ENCODE data around the gene CDKAL1. TPM values are rescaled to one million over a fixed set of nuclear protein-coding genes. Genes with fewer than 3 reads are reported as not detected.
"Not testable (repeated sequence)": the region's sequence is repeated elsewhere in the genome, so short reads cannot be mapped to it uniquely, and the experiment has no call there.

CDKAL1 gene
- total RNA-seq, 4 donors from 2014 or later: 11.8 to 21.4 (median 13.8) TPM

DNA sequence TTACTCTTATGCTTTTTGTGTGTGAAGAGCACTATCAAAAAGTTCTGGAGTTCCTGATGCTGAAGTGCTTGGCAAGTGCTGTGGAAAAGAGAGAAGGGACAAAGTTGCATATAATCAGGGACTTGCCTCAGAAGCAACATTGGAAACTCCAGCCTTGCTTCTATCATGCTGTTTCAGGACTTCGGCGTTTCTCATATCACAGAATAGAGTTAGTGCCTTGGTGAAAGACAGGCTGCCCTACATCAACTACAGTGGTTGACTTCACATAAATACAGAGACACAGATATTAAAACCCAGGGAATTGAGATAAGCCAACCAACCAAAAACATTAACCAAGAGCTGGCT, 36.2 kb upstream of the CDKAL1 start:
- no peak for ATAC-seq (ENCODE audit: low FRiP score)
- TF ChIP-seq, protein P1, sequence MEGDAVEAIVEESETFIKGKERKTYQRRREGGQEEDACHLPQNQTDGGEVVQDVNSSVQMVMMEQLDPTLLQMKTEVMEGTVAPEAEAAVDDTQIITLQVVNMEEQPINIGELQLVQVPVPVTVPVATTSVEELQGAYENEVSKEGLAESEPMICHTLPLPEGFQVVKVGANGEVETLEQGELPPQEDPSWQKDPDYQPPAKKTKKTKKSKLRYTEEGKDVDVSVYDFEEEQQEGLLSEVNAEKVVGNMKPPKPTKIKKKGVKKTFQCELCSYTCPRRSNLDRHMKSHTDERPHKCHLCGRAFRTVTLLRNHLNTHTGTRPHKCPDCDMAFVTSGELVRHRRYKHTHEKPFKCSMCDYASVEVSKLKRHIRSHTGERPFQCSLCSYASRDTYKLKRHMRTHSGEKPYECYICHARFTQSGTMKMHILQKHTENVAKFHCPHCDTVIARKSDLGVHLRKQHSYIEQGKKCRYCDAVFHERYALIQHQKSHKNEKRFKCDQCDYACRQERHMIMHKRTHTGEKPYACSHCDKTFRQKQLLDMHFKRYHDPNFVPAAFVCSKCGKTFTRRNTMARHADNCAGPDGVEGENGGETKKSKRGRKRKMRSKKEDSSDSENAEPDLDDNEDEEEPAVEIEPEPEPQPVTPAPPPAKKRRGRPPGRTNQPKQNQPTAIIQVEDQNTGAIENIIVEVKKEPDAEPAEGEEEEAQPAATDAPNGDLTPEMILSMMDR (IDR thresholded peaks at IDR 0.05): no peak
- DNase-seq (ENCODE audit: low spot score): no peak

DNA sequence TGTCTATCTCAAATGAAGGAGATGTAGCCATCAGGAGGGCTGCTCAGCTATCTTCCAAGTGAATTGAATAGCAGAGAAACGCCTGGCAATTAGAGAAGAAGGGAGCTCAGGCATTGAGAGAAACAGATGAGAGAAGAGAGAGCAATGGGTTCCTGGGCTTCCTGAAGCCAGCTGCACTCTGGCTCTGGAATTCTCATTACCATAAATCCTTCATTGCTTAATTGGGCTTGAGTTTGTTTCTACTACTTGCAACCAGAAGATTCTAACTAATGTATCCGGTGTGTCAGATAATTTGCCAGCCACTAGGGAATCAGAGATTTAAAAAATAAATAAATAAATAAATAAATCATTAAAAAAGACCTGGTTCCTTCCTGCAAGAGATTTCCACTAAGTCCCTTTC, 25.0 kb upstream of the CDKAL1 start:
- ATAC-seq (ENCODE audit: low FRiP score): no peak
- no peak for DNase-seq (ENCODE audit: low spot score)
- TF ChIP-seq, protein P1 (IDR thresholded peaks at IDR 0.05): no peak

DNA sequence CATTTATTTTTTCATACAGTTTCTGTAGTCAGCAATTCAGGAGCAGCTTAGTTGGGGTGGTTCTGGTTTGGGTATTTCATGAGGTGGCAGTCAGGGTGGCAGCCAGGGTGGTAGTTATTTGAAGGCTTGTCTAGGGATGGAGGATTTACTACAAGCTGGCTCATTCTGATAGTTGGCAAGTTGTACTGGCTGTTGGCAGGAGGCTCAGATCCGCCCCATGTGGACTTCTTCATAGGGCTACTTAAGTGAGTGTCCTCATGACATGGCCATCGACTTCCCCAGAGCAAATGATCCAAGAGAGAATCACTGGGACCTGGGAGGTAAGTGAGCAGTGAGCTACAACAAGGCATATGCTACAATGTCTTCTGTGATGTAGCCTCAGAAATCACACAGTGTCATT, 22.4 kb upstream of the CDKAL1 start:
- no peak for DNase-seq (ENCODE audit: low spot score)
- TF ChIP-seq, protein P1 (IDR thresholded peaks at IDR 0.05): no peak
- no peak for ATAC-seq (ENCODE audit: low FRiP score)

DNA sequence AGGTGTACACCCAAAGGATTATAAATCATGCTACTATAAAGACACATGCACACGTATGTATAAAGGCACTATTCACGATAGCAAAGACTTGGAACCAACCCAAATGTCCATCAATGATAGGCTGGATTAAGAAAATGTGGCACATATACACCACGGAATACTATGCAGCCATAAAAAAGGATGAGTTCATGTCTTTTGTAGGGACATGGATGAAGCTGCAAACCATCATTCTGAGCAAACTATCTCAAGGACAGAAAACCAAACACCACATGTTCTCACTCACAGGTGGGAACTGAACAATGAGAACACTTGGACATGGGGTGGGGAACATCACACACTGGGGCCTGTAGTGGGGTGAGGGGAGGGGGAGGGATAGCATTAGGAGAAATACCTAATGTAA, 9.0 kb upstream of the CDKAL1 start:
- ATAC-seq (ENCODE audit: low FRiP score); DNase-seq (ENCODE audit: low spot score): not testable (repeated sequence)

DNA sequence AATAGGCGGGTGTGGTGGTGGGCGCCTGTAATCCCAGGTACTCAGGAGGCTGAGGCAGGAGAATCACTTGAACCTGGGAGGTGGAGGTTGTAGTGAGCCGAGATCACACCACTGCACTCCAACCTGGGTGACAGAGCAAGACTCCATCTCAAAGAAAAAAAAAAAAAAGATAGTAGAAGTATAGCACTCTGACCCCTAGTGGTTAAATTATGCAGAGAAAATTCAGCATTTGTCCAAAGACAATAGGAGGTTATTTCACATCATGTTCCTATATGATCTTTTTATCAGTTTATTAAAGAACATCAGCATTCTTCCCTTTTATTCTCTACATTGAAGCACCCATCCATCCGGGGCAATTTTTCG, 5.2 kb upstream of the CDKAL1 start:
- DNase-seq (ENCODE audit: low spot score); ATAC-seq (ENCODE audit: low FRiP score): not testable (repeated sequence)

DNA sequence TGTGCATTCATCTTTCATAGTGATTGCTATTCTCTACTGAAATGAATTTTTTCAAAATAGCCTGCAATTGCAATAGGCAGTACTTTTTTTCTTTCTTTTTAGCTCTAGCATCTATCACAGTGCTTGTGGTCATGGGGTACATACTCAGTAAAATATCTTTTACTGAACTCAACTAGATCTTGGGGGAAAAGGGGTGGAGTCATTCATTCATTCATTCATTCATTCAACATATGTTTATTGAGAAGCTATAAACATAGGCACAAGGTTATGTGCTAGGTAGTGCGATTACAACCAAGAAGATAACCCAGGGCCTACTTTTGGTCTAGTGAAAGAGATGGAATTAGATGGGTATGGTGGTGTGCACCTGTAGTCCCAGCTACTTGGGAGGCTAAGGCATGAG, 1.4 kb upstream of the CDKAL1 start:
- no peak for DNase-seq (ENCODE audit: low spot score)
- TF ChIP-seq, protein P1 (IDR thresholded peaks at IDR 0.05): no peak
- no peak for ATAC-seq (ENCODE audit: low FRiP score)

DNA sequence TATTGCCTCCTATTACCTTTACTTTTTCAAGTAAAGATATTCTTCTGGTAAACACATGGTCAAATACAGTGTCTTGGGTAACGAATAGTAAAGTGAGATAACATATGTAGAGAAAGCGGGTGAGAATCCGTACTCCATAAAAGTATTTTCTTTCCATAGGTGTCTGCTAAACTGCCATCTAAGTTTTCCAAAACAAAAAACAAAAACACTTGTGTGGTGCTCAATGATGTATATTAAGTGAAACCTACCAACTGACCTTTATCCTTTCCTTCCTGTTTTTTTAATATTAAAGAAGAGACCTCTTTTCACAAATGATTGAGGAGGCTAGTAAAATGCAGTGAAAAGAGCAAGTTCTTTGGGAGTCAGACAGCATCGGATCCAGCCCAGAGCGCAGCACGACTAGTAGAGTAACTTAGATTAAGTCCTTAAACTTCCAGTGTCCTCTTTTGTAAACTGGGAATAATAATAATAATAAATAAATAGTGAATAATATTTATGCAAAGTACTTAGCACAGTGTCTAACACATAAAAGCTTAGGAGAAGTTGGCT, 437 bp upstream of the CDKAL1 start:
- TF ChIP-seq, protein P1 (IDR thresholded peaks at IDR 0.05): no peak
- ATAC-seq (ENCODE audit: low FRiP score) (no peak), DNase-seq (ENCODE audit: low spot score) (no peak)

DNA sequence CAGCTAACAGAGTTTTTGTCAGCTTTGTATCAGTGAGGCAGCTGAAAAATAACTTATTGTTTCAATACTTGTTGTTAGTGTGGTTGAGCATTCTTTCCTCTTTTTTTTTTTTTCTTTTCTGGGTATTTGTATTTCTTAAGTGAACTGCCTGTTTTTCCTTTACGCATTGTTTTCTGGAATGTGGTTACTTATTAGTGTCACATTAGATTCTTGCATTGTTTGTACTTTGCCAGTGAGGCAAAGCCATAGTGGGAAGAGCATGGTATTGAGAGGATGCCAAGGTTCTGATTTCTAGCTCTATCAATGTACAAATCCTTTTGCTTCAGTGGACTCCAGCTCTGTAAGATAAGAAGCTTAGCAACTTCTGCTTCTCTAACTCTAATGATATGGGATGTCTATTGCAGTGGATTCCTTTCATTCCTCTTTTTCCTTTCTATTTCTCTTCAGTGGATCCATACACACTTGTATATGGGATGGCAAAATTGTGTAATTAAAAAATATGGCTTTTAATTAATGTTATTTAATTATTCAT, 3.9 kb downstream of the CDKAL1 start:
- TF ChIP-seq, protein P1 (IDR thresholded peaks at IDR 0.05): no peak
- ATAC-seq (ENCODE audit: low FRiP score): no peak
- DNase-seq (ENCODE audit: low spot score): no peak

Measured in omental fat pad (tissue), 4 donors.